Lower leg skin (tissue), 4 donors: ENCODE data around the gene NUP188. TPM values are rescaled to one million over a fixed set of nuclear protein-coding genes. Genes with fewer than 3 reads are reported as not detected.

ENCODE experiments used
- DNase-seq, 2 donors: peaks; one replicate each; pipeline ENCODE4 v3.0.0-alpha.2; 2019; ENCODE audit warnings: low spot score in 2 of 2
- H3K4me3 ChIP-seq: fragments of 200-600 bp; sonication (generic); 2 replicates; pipeline ENCODE4 v1.5.1; 2017; ENCODE audit warnings: mild to moderate bottlenecking, low read depth; ENCODE audit not compliant: poor library complexity, severe bottlenecking
- POLR2A ChIP-seq, 2 donors: fragments of 450-650 bp; IDR thresholded peaks; one replicate each; pipeline ENCODE4 v1.6.1; 2016 to 2017; ENCODE audit warnings: antibody characterized with exemption in 2 of 2, mild to moderate bottlenecking in 1 of 2, moderate library complexity in 1 of 2
- WGBS, 2 donors: methylation state at CpG; one replicate each; pipeline ENCODE4 v1.1.5; 2018; 5-methylcytosine and 5-hydroxymethylcytosine counted together
- intact Hi-C: fragments of 100-400 bp; cut with DNase I; formaldehyde crosslinking; loops from one replicate; pipeline ENCODE4 v1.15.0; 2023; ENCODE audit warnings: low total_unique reads
- total RNA-seq, 4 donors: library from RNA; depleted of rRNA; stranded (reverse); fragments of >200 nt; gene quantifications; one replicate each; pipeline ENCODE4 v1.1.0, GENCODE V29; 2016
- TF ChIP-seq, protein P1 (sequence below), 3 donors: fragments of 450-650 bp; IDR thresholded peaks; one replicate each; pipeline ENCODE4 v1.5.1; 2016; ENCODE audit warnings: antibody characterized with exemption in 3 of 3, mild to moderate bottlenecking in 3 of 3, moderate library complexity in 2 of 3

The NUP188 gene
- total RNA-seq, 4 donors from 2014 or later, result 32.8 to 44.3 (median 36.1) TPM

- intact Hi-C loops, result no loop called here
- TF ChIP-seq, protein P1, sequence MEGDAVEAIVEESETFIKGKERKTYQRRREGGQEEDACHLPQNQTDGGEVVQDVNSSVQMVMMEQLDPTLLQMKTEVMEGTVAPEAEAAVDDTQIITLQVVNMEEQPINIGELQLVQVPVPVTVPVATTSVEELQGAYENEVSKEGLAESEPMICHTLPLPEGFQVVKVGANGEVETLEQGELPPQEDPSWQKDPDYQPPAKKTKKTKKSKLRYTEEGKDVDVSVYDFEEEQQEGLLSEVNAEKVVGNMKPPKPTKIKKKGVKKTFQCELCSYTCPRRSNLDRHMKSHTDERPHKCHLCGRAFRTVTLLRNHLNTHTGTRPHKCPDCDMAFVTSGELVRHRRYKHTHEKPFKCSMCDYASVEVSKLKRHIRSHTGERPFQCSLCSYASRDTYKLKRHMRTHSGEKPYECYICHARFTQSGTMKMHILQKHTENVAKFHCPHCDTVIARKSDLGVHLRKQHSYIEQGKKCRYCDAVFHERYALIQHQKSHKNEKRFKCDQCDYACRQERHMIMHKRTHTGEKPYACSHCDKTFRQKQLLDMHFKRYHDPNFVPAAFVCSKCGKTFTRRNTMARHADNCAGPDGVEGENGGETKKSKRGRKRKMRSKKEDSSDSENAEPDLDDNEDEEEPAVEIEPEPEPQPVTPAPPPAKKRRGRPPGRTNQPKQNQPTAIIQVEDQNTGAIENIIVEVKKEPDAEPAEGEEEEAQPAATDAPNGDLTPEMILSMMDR (IDR thresholded peaks at IDR 0.05), result no peak
- no peak for TF ChIP-seq POLR2A (IDR thresholded peaks at IDR 0.05)
- WGBS, 2 donors, result 69 to 70% methylated on average over 16 of the region's 16 CpGs
- no peak for DNase-seq
- H3K4me3 ChIP-seq, result no peak overlapping the region
Observed at GRCh38 chr9:129023036-129023907, 75.8 kb downstream of the NUP188 start.

DNA sequence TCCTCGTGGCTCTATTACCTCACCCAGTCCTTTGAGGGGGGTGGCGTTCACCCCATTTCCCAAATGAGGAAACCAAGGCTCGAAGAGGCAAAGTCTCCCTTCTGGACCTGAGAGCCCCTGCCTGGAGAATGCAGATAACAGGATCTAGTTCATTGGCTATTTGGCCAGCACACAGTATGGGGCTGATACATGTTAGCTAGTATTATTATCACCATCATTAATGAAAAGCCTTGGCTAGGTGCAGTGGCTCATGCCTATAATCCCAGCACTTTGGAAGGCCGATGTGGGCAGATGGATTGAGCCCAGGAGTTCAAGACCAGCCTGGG lies 76.4 kb downstream of the NUP188 start:
- 59 to 64% methylated on average over 4 of the region's 4 CpGs for WGBS, 2 donors
- intact Hi-C loops, result no loop called here
- H3K4me3 ChIP-seq, result no peak overlapping the region
- DNase-seq, result no peak
- TF ChIP-seq, protein P1 (IDR thresholded peaks at IDR 0.05), result no peak

DNA sequence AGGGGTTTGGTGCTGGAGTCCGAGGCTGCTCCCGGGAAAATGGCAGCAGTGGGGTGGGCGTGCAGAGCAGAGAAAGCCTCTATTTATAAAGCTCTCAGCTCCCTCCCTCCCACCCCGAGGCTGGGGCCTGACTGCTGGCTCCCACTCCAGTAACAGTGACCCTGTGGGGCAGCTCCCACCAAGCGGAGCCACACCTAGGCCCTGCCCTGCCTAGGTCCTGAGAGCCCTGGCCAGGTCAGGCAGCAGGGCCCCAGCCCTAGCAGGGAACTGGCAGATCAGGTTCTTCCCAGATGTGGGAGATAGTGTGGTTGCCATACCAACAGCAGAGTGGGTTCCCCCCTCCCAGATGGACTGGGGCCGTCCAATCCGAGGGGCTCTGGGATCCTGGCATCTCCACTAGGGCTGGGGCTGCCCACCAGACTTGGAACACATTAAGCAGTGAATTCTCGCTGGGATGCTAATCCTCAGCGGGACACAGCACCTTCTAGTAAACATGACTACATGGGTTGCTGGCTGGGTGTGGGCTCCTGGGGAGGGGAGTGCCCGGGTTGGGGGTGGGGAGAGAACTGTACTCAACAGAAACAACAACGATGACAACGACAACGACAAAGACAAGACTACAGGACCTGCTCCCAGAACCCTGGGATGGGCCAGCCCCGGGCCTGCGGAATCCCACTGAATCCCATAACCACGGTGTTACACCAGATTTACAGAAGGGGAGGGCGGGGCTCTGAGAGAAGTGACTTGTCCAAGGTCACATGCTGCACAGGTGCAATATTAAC lies 79.1 kb downstream of the NUP188 start:
- TF ChIP-seq, protein P1 (IDR thresholded peaks at IDR 0.05), result no peak
- no peak for TF ChIP-seq POLR2A (IDR thresholded peaks at IDR 0.05)
- peak overlapping the region; percentile 73 for H3K4me3 ChIP-seq
- WGBS, 2 donors, result 24 to 38% methylated on average over 17 of the region's 17 CpGs
- intact Hi-C loops, result loop anchor here (5.0 kb wide), 1 partner anchor 144 kb away; the partner anchor contains the start of genes KYAT1 and LRRC8A
- DNase-seq, result no peak

DNA sequence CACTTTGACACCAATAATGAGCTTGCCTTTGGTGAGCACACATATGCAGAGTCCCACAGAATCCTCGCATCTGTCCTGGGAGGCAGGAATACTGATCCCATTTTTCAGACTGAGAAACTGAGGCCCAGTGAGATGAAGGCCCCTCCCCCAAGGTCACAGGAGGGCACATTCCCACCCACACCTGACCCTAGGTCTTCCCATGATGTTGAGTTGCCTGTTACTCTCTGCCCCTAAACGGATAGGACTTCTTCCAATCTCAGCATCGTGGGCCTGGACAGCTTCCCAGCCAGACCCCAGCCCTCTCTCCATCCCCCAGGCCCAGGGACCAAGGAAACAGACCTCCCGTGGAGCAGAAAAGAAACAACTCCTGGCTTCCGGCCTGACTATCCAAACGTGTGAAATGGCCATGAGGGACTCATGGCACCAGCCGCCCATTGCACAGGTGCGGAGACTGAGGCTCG lies 79.8 kb downstream of the NUP188 start:
- DNase-seq, result peak in 1 of 2 donors; percentile 41
- 22 to 30% methylated on average over 9 of the region's 9 CpGs for WGBS, 2 donors
- H3K4me3 ChIP-seq, result peak overlapping the region; percentile 73
- TF ChIP-seq POLR2A (IDR thresholded peaks at IDR 0.05), result no peak
- TF ChIP-seq, protein P1 (IDR thresholded peaks at IDR 0.05), result no peak
- intact Hi-C loops, result loop anchor here (5.0 kb wide), 1 partner anchor 145 kb away; the partner anchor contains the start of genes KYAT1 and LRRC8A

DNA sequence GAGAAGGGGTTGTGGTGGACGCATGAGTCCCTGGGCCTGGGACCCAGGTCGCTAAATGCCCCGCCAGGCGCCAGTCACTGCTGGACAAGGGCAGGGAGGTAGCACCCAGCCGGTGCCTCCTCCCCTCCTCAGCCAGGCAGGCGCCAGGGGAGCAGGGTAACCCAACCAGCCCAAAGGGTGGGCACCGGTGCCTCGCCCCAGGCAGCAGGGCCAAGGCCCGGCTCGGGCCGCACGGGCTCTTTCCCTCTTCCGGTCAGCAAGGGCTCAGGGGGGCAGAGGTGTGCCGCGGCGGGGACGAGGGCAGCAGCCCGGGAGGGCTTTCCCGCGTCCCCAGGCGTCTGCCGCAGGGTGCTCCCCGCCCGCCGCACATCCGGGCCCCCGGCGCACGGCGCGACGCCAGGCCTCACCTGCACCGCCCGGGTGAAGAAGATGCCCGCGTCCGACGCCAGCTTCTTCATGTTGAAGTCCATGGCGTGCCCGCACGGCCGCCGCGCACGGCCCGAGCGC lies 80.2 kb downstream of the NUP188 start:
- TF ChIP-seq, protein P1 (IDR thresholded peaks at IDR 0.05), result no peak
- no peak for TF ChIP-seq POLR2A (IDR thresholded peaks at IDR 0.05)
- H3K4me3 ChIP-seq, result peak overlapping the region; percentile 73
- peak; percentile 47 to 94 for DNase-seq
- WGBS, 2 donors, result 0 to 5% methylated on average over 7 to 12 of the region's 47 CpGs
- intact Hi-C loops, result loop anchor here (5.0 kb wide), 1 partner anchor 145 kb away; the partner anchor contains the start of genes KYAT1 and LRRC8A
